Mucosa of rectum (tissue), 2 donors: ENCODE data around the gene UBR4.
"Not testable (repeated sequence)": the region's sequence is repeated elsewhere in the genome, so short reads cannot be mapped to it uniquely, and the experiment has no call there.

Source experiments
- H3K27ac ChIP-seq, 2 donors: one replicate each; pipeline ENCODE4 v1.7.0; 2013; ENCODE audit warnings: inconsistent platforms in 2 of 2, low read depth in 2 of 2, low read length in 2 of 2
- H3K27me3 ChIP-seq, 2 donors: one replicate each; pipeline ENCODE4 v1.7.0; 2013; ENCODE audit warnings: low read length in 2 of 2; ENCODE audit not compliant: control insufficient read depth in 2 of 2, insufficient read depth in 2 of 2
- H3K36me3 ChIP-seq, 2 donors: one replicate each; pipeline ENCODE4 v1.7.0; 2013; ENCODE audit warnings: low read length in 2 of 2; ENCODE audit not compliant: control insufficient read depth in 2 of 2, insufficient read depth in 2 of 2
- H3K4me1 ChIP-seq, 2 donors: one replicate each; pipeline ENCODE4 v1.7.0; 2013; ENCODE audit warnings: low read length in 2 of 2, mild to moderate bottlenecking in 1 of 2; ENCODE audit not compliant: control insufficient read depth in 2 of 2, insufficient read depth in 2 of 2
- H3K4me3 ChIP-seq, 2 donors: one replicate each; pipeline ENCODE4 v1.7.0; 2013; ENCODE audit warnings: low read length in 2 of 2
- H3K9ac ChIP-seq, 2 donors: one replicate each; pipeline ENCODE4 v1.7.0; 2013; ENCODE audit warnings: low read length in 2 of 2, low read depth in 1 of 2, mild to moderate bottlenecking in 1 of 2
- H3K9me3 ChIP-seq, 2 donors: one replicate each; pipeline ENCODE4 v1.7.0; 2013; ENCODE audit warnings: low read length in 2 of 2; ENCODE audit not compliant: control insufficient read depth in 2 of 2
- donor health status: healthy.
- donor health status: Normal muscosa, but diverticular disease.

Gene UBR4

DNA sequence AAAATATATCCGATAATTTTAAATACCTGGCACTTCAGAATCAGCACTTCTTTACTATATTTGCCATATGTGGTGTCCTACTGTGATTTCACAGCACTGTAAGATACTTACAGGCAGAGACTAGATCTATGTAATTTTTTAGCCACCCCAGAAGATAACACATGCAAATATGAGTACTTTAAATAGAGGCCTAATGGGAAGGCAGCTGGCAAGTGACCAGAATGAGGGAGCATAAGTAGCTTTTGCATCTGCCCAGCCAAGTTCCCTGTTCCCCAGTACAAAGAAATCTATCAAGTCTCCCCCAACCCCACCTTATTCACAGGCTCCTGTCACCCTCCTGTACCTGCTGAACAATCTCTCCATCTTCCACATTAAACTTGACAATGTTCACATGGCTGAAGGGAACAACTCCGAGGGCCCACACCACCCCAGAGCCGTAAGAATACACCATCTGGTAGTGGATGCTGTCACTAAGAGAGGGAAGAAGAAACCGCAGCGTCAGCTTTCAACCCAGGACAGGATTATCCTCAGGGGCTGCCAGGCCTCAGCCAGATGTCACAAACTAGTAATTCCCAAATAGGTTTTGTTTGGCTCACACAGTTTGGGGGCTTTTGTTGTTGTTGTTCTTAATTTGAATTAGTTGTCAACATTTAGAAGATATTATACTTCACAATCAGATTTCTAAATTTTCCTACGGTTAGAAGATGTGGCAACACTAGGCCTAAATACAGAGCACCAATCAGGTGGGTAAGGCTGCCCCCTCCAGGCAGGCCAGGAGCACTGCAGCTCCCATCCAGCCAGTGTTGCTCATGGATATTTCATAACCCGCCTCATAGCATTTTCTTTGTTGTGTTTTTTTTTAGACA lies 30.8 kb upstream of the UBR4 start:
- H3K27ac ChIP-seq = no peak overlapping the region
- no peak overlapping the region for H3K4me3 ChIP-seq
- H3K4me1 ChIP-seq = no peaks in the 10 kb centered on the region
- peaks cover 70 to 76% of the 10 kb centered on the region in 2 donors for H3K36me3 ChIP-seq
- H3K9me3 ChIP-seq = no peaks in the 10 kb centered on the region
- peak overlapping the region; percentile 0 to 49 for H3K9ac ChIP-seq
- H3K27me3 ChIP-seq = no peaks in the 10 kb centered on the region

DNA sequence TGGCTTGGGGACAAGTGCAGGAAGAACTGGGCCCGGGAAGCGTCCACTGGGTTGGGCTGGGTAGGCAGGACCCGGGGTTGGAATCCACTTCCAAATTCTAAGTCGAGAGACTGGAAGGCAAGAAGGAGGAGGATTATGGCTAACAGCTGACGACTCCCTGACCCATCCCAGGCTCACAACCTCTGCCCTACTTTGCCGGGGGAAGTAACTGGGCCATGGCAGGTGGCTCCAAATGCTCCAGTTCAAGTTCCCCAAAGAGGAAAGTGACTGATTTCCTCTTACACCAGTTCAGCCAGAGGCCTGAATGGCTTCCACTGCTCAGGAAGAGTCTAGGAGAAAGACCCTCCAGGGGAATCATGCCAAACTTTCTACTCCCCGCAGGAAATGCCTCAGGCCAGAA lies 29.8 kb upstream of the UBR4 start:
- H3K9ac ChIP-seq = no peak overlapping the region
- H3K36me3 ChIP-seq = peaks cover 72 to 77% of the 10 kb centered on the region in 2 donors
- H3K27me3 ChIP-seq = no peaks in the 10 kb centered on the region
- no peaks in the 10 kb centered on the region for H3K4me1 ChIP-seq
- no peak overlapping the region for H3K4me3 ChIP-seq
- H3K9me3 ChIP-seq = no peaks in the 10 kb centered on the region
- H3K27ac ChIP-seq = no peak overlapping the region

DNA sequence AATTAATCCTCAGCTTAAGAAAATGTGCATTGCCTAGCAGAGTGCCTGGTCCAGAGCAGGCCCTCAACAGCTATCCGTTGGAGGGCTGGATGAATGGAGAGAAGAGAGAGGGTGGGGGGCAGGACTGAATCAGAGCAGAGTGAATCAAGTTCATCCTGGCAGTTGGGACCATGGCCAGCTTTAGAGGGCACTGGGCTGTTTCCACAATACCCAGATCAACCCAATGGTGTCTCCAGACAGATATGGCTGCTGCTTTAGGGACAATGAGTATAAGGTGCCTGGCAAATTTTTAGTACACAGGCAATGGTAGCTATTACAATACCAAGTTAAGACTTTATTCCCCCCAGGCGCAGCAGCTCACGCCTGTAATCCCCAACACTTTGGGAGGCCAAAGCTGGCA lies 24.2 kb upstream of the UBR4 start:
- Histone ChIP-seq H3K9ac (no peak overlapping the region), H3K4me1 (peaks cover 2 to 9% of the 10 kb centered on the region in 2 donors), H3K27ac (no peak overlapping the region), H3K27me3 (no peaks in the 10 kb centered on the region), H3K36me3 (peaks cover 59 to 70% of the 10 kb centered on the region in 2 donors), H3K4me3 (no peak overlapping the region), H3K9me3 (no peaks in the 10 kb centered on the region)

DNA sequence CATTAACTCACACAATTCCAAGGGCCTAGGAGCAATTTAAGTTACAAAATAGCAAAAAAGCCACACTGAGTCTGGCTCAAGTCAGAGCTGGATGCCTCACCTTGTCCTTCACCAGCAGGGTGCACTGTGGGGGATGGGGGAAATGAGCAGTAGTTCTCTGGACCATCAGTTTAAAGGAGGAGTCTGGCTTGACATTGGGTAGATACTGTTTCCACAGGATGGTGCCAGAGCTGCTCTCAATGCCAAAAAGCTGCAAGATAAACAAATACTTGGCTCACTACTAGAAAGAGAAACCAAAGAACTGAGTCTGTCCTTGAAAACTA lies 22.4 kb upstream of the UBR4 start:
- Histone ChIP-seq H3K9me3 (no peaks in the 10 kb centered on the region), H3K9ac (no peak overlapping the region), H3K4me3 (no peak overlapping the region), H3K36me3 (peaks cover 45 to 55% of the 10 kb centered on the region in 2 donors), H3K27me3 (no peaks in the 10 kb centered on the region), H3K27ac (peak overlapping the region; percentile 1 to 53), H3K4me1 (peaks cover 2 to 9% of the 10 kb centered on the region in 2 donors)

DNA sequence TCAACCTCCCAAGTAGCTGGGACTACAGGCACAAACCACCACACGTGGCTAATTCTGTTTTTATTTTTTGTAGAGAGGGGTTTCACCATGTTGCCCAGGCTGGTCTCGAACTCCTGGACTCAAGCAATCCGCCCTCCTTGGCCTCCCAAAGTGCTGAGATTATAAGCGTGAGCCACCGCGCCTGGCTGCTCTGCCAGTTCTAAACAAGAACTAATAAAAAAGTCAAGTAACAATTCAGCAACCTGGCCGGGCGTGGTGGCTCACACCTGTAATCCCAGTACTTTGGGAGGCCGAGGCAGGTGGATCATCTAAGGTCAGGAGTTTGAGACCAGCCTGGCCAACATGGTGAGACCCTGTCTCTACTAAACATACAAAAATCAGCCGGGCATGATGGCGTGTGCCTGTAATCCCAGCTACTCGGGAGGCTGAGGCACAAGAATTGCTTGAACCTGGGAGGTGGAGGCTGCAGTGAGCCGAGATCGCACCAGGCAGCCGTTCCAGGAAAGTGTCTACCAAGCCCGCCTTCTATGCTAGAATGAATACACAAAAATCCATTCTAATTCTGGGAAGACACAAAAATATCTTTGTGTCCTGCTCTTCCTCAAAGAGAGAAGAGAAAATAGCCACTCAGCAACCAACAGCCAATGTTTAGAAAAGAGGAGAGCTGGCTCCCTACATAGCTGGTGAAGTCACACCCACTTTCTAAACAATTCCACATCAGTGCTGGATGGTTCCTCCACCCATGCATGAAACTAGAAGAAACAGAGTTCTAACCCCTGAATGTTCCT lies 21.9 kb upstream of the UBR4 start:
- peak overlapping the region; percentile 28 to 53 for H3K27ac ChIP-seq
- not testable (repeated sequence) for H3K27me3 ChIP-seq, H3K9ac ChIP-seq, H3K4me1 ChIP-seq, H3K9me3 ChIP-seq, H3K4me3 ChIP-seq
- peaks cover 43 to 53% of the 10 kb centered on the region in 2 donors for H3K36me3 ChIP-seq

DNA sequence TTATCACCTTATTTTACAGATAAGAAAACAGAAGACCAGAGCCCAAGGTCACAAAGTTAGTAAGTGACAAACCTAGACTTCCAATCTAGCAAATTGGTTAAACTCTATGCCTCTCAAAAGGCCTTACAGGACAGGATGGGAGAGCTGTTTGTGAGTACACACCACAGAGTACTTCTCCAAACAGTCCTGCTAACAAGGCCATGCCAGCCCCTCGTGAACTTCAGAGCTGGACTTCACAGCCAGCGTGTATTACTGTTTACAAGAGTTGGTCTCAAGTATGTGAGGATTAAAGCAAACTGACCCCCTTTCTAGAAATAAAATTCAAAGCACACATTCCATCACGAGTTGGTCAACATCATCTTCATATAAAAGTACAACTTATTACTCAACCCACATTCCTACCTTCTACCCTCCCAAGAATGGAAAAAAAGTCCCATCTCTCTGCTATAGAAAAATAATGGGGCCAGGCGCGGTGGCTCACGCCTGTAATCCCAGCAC lies 19.8 kb upstream of the UBR4 start:
- Histone ChIP-seq H3K9ac (no peak overlapping the region), H3K27ac (no peak overlapping the region), H3K9me3 (no peaks in the 10 kb centered on the region), H3K4me3 (no peak overlapping the region), H3K27me3 (no peaks in the 10 kb centered on the region), H3K36me3 (peaks cover 49 to 61% of the 10 kb centered on the region in 2 donors), H3K4me1 (peaks cover 2 to 9% of the 10 kb centered on the region in 2 donors)

DNA sequence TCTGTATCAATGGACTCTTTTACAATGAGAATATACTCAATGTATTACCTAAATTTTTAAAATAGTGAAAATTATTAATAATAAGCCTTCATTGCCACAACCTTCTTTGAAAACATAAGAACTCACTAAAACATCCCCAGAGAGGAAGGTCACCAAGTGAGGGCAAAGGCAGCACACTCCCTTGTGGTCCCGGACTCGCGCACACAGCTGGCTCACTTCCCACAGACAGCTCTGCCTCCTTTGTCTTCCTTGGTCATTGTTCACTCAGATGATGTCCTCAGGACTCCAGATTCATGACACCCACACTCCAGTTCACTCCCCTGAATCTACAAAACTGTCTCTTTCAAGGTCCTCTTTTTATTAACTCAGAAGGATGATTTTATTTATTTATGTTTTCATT lies 19.2 kb upstream of the UBR4 start:
- Histone ChIP-seq H3K9ac (no peak overlapping the region), H3K27me3 (no peaks in the 10 kb centered on the region), H3K36me3 (peaks cover 52 to 63% of the 10 kb centered on the region in 2 donors), H3K4me3 (no peak overlapping the region), H3K4me1 (peaks cover 2 to 9% of the 10 kb centered on the region in 2 donors), H3K27ac (no peak overlapping the region), H3K9me3 (no peaks in the 10 kb centered on the region)

DNA sequence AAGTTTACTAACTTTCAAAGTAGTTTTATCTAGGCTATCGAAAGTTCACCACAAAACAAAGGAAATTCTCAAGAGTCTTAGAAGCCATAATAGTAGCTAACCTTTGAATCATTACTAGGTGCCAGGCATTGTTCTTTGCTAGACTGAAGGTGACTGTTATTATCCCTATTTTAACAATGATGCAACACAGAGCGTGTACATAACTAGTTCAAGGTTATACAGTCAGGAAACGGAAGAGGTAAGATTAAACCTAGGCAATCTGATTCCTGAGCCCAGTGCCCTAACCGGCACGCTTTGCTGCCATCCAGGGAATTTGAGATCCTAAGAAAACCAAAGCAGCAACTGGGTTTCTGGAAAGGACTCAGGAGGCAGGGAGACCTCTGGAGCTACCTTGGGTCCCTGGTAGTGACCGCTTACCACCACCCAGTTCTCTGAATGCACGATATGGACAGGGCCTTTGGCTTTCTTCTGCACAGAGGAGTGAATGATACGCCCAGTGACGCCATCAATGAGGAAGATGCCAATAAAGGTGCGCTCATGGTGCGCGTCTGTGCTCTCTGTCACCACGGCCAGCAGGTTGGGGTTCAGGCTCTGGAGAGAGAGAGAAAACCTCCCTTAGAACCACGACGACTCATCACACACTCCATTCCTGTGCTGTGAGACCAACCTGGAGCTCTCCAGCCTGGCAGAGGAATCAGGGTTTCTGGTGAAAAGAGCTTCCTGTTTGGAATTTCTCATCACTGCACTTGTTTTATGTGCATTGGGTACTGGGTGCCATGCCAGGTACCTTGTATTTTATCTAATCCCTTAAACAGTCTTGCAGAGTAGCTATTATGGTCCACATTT lies 13.1 kb upstream of the UBR4 start:
- Histone ChIP-seq H3K4me1 (no peaks in the 10 kb centered on the region), H3K27ac (no peak overlapping the region), H3K9me3 (no peaks in the 10 kb centered on the region), H3K36me3 (peaks cover 60 to 71% of the 10 kb centered on the region in 2 donors), H3K4me3 (no peak overlapping the region), H3K9ac (no peak overlapping the region), H3K27me3 (no peaks in the 10 kb centered on the region)

DNA sequence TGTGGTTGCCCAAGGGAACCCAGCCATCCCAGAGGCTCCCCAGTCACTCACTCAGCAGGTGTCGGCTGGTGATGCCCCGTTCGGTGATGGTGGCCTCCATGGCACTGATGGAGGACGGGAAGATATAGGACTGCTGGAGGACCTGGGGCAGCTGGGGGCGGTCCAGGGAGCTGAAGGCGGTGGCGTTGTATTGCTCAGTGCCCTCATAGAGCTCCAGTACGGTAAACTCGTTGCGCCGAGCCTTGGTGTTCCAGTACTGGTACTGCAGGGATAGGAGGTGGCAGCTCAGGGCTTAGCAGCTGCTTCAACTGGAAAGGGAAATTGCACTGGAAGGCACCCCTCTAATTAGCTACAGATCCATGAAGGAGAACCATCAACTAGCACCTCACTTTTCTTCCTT lies 12.5 kb upstream of the UBR4 start:
- Histone ChIP-seq H3K4me1 (no peaks in the 10 kb centered on the region), H3K4me3 (no peak overlapping the region), H3K36me3 (peaks cover 62 to 71% of the 10 kb centered on the region in 2 donors), H3K9ac (no peak overlapping the region), H3K9me3 (no peaks in the 10 kb centered on the region), H3K27ac (no peak overlapping the region), H3K27me3 (no peaks in the 10 kb centered on the region)
